Right cardiac atrium (tissue), 5 donors: Measurements from ENCODE around the gene SERHL2. TPM values are rescaled to one million over a fixed set of nuclear protein-coding genes. Genes with fewer than 3 reads are reported as not detected.
"Not testable (repeated sequence)": the region's sequence is repeated elsewhere in the genome, so short reads cannot be mapped to it uniquely, and the experiment has no call there.

ENCODE experiments used
- ATAC-seq, 2 donors: fragments of 200-7000 bp; cut with Tn5 transposase; one replicate each; pipeline versions ENCODE4 v1.8.0 to v1.9.1; 2020; ENCODE audit warnings: moderate library complexity in 2 of 2, mild to moderate bottlenecking in 1 of 2
- DNase-seq, 3 donors: peaks; one replicate each; pipeline ENCODE4 v3.0.0-alpha.2; 2020
- H3K27ac ChIP-seq: one replicate; pipeline ENCODE4 v1.5.1; 2013; ENCODE audit warnings: mild to moderate bottlenecking, low read length, control low read depth, moderate library complexity
- H3K27me3 ChIP-seq: one replicate; pipeline ENCODE4 v1.6.1; 2013; ENCODE audit not compliant: control insufficient read depth, insufficient read depth
- H3K4me1 ChIP-seq: one replicate; pipeline ENCODE4 v1.6.1; 2013; ENCODE audit warnings: low read length; ENCODE audit not compliant: control insufficient read depth, insufficient read depth
- H3K4me3 ChIP-seq: one replicate; pipeline ENCODE4 v1.5.1; 2013; ENCODE audit warnings: low read length, control low read depth
- H3K9me3 ChIP-seq: one replicate; pipeline ENCODE4 v1.6.1; 2013; ENCODE audit warnings: low read length; ENCODE audit not compliant: control insufficient read depth
- WGBS: extraction: QIAGEN DNeasy Blood & Tissue Kit; methylation state at CpG from one replicate; pipeline ENCODE4 v1.1.7; 2013; 5-methylcytosine and 5-hydroxymethylcytosine counted together
- intact Hi-C, 4 donors: fragments of 100-400 bp; cut with DNase I; formaldehyde crosslinking; loops; one replicate each; pipeline versions ENCODE4 v1.11.0 to v1.14.0; 2022 to 2023
- polyA plus RNA-seq: library from polyadenylated mRNA; stranded (reverse); fragments of 200-250 nt; gene quantifications from one replicate; pipeline ENCODE4 v1.2.3, GENCODE V29; 2013
- total RNA-seq, 4 donors: library from RNA; stranded (reverse); fragmentation: NEBNext Ultra II Directional; extraction: Animal tissue kit (Norgen Biotek cat#: 25700); gene quantifications; one replicate each; pipeline ENCODE4 v1.2.1, GENCODE V29; 2021
- donor health status: healthy with polysubstance abuse.
- donor health status: DM: no; HTN: yes; CAD: no.
- donor health status: DM: no; HTN: no; CAD: no.
- donor health status: DM: no; HTN: yes; CAD: no; lungs with severe emphysema.
- donor health status: DM: yes; HTN: yes; CAD: no.

SERHL2 gene
- total and polyA plus RNA-seq, 5 donors, result 3.3 to 5.0 (median 4.8) TPM

GRCh38 chr22:42536166-42536565, 17.6 kb upstream of the SERHL2 start:
- H3K4me1 ChIP-seq, result no peaks in the 10 kb centered on the region
- H3K27ac ChIP-seq, result no peak overlapping the region
- intact Hi-C loops, result no loop called here
- no peak for DNase-seq
- H3K27me3 ChIP-seq, result no peaks in the 10 kb centered on the region
- 94% methylated on average over 7 of the region's 7 CpGs for WGBS
- no peaks in the 10 kb centered on the region for H3K9me3 ChIP-seq
- no peak for ATAC-seq
- H3K4me3 ChIP-seq, result no peak overlapping the region

- H3K4me3 ChIP-seq, H3K4me1 ChIP-seq, H3K27me3 ChIP-seq, intact Hi-C loops, H3K27ac ChIP-seq, ATAC-seq, DNase-seq, H3K9me3 ChIP-seq: not testable (repeated sequence)
- 97% methylated on average over 18 of the region's 18 CpGs for WGBS
These were observed 17.1 kb upstream of the SERHL2 start for GRCh38 chr22:42536634-42537033.

GRCh38 chr22:42537199-42537831, 16.4 kb upstream of the SERHL2 start:
- intact Hi-C loops, H3K27ac ChIP-seq, H3K4me3 ChIP-seq, DNase-seq, H3K4me1 ChIP-seq, H3K27me3 ChIP-seq, H3K9me3 ChIP-seq: not testable (repeated sequence)
- 44% methylated on average over 12 of the region's 14 CpGs for WGBS
- ATAC-seq, result peak; percentile 86 to 93

GRCh38 chr22:42539236-42539771, 14.5 kb upstream of the SERHL2 start:
- intact Hi-C loops, DNase-seq, H3K27ac ChIP-seq, H3K4me1 ChIP-seq, H3K4me3 ChIP-seq, H3K9me3 ChIP-seq, H3K27me3 ChIP-seq: not testable (repeated sequence)
- WGBS, result 30% methylated on average over 9 of the region's 11 CpGs
- ATAC-seq, result peak; percentile 85 to 93

GRCh38 chr22:42544686-42545085, 9.1 kb upstream of the SERHL2 start:
- Histone ChIP-seq H3K4me1 (no peaks in the 10 kb centered on the region), H3K4me3 (no peak overlapping the region), H3K9me3 (no peaks in the 10 kb centered on the region), H3K27ac (no peak overlapping the region), H3K27me3 (no peaks in the 10 kb centered on the region)
- DNase-seq, result no peak
- intact Hi-C loops, result no loop called here
- ATAC-seq, result peak; percentile 38 to 84
- 16% methylated on average over 2 of the region's 2 CpGs for WGBS

GRCh38 chr22:42547562-42547961, 6.2 kb upstream of the SERHL2 start:
- no peak for DNase-seq
- ATAC-seq, result no peak
- WGBS, result 53% methylated on average over 9 of the region's 9 CpGs
- no peaks in the 10 kb centered on the region for H3K4me1 ChIP-seq
- no peak overlapping the region for H3K27ac ChIP-seq
- intact Hi-C loops, result no loop called here
- no peak overlapping the region for H3K4me3 ChIP-seq
- no peaks in the 10 kb centered on the region for H3K27me3 ChIP-seq
- no peaks in the 10 kb centered on the region for H3K9me3 ChIP-seq

- WGBS, result 39% methylated on average over 6 of the region's 6 CpGs
- H3K9me3 ChIP-seq, H3K4me3 ChIP-seq, ATAC-seq, H3K27me3 ChIP-seq, intact Hi-C loops, H3K27ac ChIP-seq, DNase-seq, H3K4me1 ChIP-seq: not testable (repeated sequence)
These were observed 5.6 kb upstream of the SERHL2 start for GRCh38 chr22:42548126-42548525.

GRCh38 chr22:42548597-42549330, 5.0 kb upstream of the SERHL2 start:
- no peak for DNase-seq
- ATAC-seq, result no peak
- H3K27ac ChIP-seq, result no peak overlapping the region
- H3K27me3 ChIP-seq, result no peaks in the 10 kb centered on the region
- no peaks in the 10 kb centered on the region for H3K4me1 ChIP-seq
- intact Hi-C loops, result no loop called here
- no peak overlapping the region for H3K4me3 ChIP-seq
- 79% methylated on average over 19 of the region's 19 CpGs for WGBS
- H3K9me3 ChIP-seq, result no peaks in the 10 kb centered on the region

- ATAC-seq (no peak), DNase-seq (no peak)
- Histone ChIP-seq H3K4me3 (no peak overlapping the region), H3K9me3 (no peaks in the 10 kb centered on the region), H3K4me1 (no peaks in the 10 kb centered on the region), H3K27ac (no peak overlapping the region), H3K27me3 (no peaks in the 10 kb centered on the region)
- 60% methylated on average over 11 of the region's 11 CpGs for WGBS
- intact Hi-C loops, result loop anchor here in 1 of 4 donors (5.0 kb wide), 1 partner anchor 32 kb away; the partner anchor contains the start of gene RRP7A
These were observed 4.3 kb upstream of the SERHL2 start for GRCh38 chr22:42549331-42550060.

GRCh38 chr22:42552294-42552647, 1.5 kb upstream of the SERHL2 start:
- ATAC-seq, H3K27me3 ChIP-seq, H3K4me3 ChIP-seq, H3K4me1 ChIP-seq, H3K9me3 ChIP-seq, H3K27ac ChIP-seq, DNase-seq: not testable (repeated sequence)
- intact Hi-C loops, result loop anchor here in 1 of 4 donors (5.0 kb wide), 1 partner anchor 35 kb away; the partner anchor contains the start of gene RRP7A
- 91% methylated on average over 6 of the region's 6 CpGs for WGBS

- Histone ChIP-seq H3K27ac (no peak overlapping the region), H3K27me3 (no peaks in the 10 kb centered on the region), H3K4me1 (no peaks in the 10 kb centered on the region), H3K9me3 (no peaks in the 10 kb centered on the region), H3K4me3 (no peak overlapping the region)
- intact Hi-C loops, result no loop called here
- DNase-seq, result no peak
- no peak for ATAC-seq
- 88% methylated on average over 8 of the region's 8 CpGs for WGBS
These were observed 6.6 kb downstream of the SERHL2 start for GRCh38 chr22:42560381-42560780.
